Subcutaneous abdominal adipose tissue (tissue), 5 donors: ENCODE measurements around the gene MSLN.
A peak's percentile ranks its signal among the peaks of the same experiment; 100 is the strongest.

Source experiments
- H3K27ac ChIP-seq: one replicate; pipeline ENCODE4 v1.7.0; 2013; ENCODE audit warnings: low read depth, mild to moderate bottlenecking, inconsistent platforms, low read length, moderate library complexity
- H3K27me3 ChIP-seq, 5 donors: one replicate each; pipeline ENCODE4 v1.7.0; 2013; ENCODE audit warnings: low read length in 5 of 5, inconsistent platforms in 1 of 5; ENCODE audit not compliant: control insufficient read depth in 5 of 5, insufficient read depth in 4 of 5
- H3K36me3 ChIP-seq, 5 donors: one replicate each; pipeline ENCODE4 v1.7.0; 2013; ENCODE audit warnings: low read length in 5 of 5; ENCODE audit not compliant: control insufficient read depth in 5 of 5, insufficient read depth in 5 of 5
- H3K4me1 ChIP-seq, 5 donors: one replicate each; pipeline ENCODE4 v1.7.0; 2013; ENCODE audit warnings: low read length in 5 of 5, mild to moderate bottlenecking in 3 of 5, moderate library complexity in 1 of 5; ENCODE audit not compliant: control insufficient read depth in 5 of 5, insufficient read depth in 5 of 5
- H3K4me3 ChIP-seq, 5 donors: one replicate each; pipeline ENCODE4 v1.7.0; 2013; ENCODE audit warnings: low read length in 5 of 5, low read depth in 1 of 5
- H3K9ac ChIP-seq, 5 donors: one replicate each; pipeline ENCODE4 v1.7.0; 2013; ENCODE audit warnings: low read length in 5 of 5, mild to moderate bottlenecking in 4 of 5, moderate library complexity in 3 of 5
- H3K9me3 ChIP-seq, 5 donors: one replicate each; pipeline ENCODE4 v1.7.0; 2013; ENCODE audit warnings: low read length in 5 of 5; ENCODE audit not compliant: control insufficient read depth in 5 of 5
- donor health status: healthy.
- donor health status: healthy.
- donor health status: healthy.
- donor health status: healthy.
- donor health status: healthy.

Gene MSLN

DNA sequence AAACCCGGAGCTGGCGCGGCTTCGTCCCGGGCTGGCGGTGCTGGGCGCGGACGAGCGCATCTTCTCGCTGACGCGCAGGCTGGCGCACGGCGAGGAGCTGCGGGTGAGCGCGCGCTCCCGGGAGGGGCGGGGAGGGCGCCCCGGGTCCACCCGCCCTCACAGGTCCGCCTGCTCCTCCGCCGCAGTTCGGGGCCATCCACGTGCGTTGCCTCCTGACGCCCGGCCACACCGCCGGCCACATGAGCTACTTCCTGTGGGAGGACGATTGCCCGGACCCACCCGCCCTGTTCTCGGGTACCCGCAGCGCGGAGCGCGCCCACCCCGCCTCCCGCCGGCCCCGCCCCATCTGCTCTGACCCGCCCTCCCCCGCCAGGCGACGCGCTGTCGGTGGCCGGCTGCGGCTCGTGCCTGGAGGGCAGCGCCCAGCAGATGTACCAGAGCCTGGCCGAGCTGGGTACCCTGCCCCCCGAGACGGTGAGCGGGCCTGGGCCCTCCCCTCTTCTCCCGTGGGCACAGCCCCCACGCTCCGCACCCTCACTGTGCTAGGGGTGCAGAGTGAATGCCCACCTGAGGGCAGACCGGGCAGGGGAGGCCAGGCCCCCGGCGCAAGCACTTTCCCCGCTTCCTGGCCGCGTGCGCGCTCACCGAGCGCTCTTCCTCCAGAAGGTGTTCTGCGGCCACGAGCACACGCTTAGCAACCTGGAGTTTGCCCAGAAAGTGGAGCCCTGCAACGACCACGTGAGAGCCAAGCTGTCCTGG lies 32.2 kb upstream of the MSLN start:
- Histone ChIP-seq H3K27ac (no peak overlapping the region), H3K27me3 (peaks cover 20 to 31% (median 27%) of the 10 kb centered on the region in 5 donors), H3K4me3 (peak overlapping the region in 4 of 5 donors; percentile 11 to 60 (median 47)), H3K9ac (no peak overlapping the region), H3K4me1 (peaks cover 0 to 22% (median 19%) of the 10 kb centered on the region in 5 donors), H3K36me3 (peaks cover 0 to 35% (median 16%) of the 10 kb centered on the region in 5 donors), H3K9me3 (no peaks in the 10 kb centered on the region)

DNA sequence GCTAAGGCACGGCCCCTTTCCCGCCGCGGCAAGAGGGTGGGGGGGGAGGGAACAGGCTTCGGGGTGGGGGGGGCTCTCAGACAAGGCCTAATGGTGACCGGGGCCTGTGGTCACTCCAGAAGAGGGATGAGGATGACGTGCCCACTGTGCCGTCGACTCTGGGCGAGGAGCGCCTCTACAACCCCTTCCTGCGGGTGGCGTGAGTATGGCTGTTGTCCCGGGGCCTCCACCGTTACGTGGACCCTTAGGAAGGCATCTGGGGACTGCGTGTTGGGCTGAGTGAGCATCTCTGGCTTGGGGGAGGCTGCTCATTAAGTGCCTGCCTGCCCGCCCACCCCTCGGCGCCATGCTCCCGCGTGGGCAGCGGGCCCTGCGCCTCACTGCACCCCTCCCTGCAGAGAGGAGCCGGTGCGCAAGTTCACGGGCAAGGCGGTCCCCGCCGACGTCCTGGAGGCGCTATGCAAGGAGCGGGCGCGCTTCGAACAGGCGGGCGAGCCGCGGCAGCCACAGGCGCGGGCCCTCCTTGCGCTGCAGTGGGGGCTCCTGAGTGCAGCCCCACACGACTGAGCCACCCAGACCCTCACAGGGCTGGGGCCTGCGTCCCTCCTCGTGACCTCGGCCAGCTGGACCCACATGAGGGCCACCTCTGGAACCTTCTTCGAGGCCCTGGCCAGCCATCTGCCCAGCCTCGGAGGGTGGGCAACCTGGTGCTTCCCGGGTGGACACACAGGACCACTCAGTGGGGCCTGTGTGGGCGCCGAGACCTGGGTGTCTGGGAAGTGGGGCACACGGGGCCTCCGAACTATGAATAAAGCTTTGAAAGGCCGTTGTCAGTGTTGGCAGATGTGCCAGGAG lies 31.4 kb upstream of the MSLN start:
- no peak overlapping the region for H3K27ac ChIP-seq
- H3K4me1 ChIP-seq, result peaks cover 0 to 22% (median 19%) of the 10 kb centered on the region in 5 donors
- no peak overlapping the region for H3K9ac ChIP-seq
- no peaks in the 10 kb centered on the region for H3K9me3 ChIP-seq
- peaks cover 0 to 43% (median 24%) of the 10 kb centered on the region in 5 donors for H3K36me3 ChIP-seq
- no peak overlapping the region for H3K4me3 ChIP-seq
- peaks cover 20 to 31% (median 27%) of the 10 kb centered on the region in 5 donors for H3K27me3 ChIP-seq

DNA sequence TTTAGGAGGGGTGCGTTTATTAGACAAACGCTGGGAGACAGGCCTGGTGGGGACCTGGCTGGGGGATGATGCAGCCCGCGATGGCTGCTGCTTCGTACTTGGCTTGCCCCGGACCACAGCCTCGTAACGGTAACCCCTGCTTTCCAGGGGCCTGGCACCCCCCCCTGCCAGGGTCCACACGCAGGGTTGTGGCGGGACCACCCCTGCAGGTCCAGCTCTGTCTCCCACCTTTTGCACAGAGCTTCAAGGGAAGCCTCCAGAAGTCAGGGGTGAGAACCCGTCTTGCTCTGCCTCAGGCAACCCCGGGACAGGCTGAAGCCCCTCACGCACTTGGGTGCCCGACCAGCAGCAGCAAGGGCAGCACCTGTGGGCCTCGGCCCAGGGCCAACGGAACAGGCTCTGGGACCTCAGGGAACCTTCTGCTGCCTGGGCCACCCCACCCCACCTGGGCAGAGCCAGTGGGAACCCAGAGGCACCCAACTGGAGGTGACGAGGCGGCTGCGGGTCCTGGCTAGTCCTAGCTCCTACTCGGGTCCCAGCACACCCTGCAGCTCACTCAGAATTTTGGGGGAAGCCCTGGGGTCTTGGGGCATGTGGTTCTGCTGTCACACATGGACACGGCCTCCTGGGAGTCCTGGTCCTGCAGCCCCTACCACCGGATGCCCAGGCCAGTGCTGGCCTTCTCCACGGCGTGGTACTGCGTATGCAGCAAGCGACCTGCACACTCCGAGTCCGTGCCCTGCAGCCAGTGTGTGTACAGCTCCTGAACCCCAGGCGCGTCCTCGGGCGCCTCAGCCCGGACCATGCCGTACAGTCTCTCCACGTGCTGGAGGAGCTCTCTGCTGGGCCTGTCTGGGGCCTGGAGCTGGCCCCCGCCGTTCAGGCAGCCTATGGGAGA lies 30.5 kb upstream of the MSLN start:
- no peak overlapping the region for H3K4me3 ChIP-seq
- no peaks in the 10 kb centered on the region for H3K9me3 ChIP-seq
- no peak overlapping the region for H3K9ac ChIP-seq
- H3K4me1 ChIP-seq, result peaks cover 0 to 22% (median 19%) of the 10 kb centered on the region in 5 donors
- H3K36me3 ChIP-seq, result peaks cover 0 to 52% (median 33%) of the 10 kb centered on the region in 5 donors
- peaks cover 19 to 27% (median 25%) of the 10 kb centered on the region in 5 donors for H3K27me3 ChIP-seq
- H3K27ac ChIP-seq, result no peak overlapping the region

DNA sequence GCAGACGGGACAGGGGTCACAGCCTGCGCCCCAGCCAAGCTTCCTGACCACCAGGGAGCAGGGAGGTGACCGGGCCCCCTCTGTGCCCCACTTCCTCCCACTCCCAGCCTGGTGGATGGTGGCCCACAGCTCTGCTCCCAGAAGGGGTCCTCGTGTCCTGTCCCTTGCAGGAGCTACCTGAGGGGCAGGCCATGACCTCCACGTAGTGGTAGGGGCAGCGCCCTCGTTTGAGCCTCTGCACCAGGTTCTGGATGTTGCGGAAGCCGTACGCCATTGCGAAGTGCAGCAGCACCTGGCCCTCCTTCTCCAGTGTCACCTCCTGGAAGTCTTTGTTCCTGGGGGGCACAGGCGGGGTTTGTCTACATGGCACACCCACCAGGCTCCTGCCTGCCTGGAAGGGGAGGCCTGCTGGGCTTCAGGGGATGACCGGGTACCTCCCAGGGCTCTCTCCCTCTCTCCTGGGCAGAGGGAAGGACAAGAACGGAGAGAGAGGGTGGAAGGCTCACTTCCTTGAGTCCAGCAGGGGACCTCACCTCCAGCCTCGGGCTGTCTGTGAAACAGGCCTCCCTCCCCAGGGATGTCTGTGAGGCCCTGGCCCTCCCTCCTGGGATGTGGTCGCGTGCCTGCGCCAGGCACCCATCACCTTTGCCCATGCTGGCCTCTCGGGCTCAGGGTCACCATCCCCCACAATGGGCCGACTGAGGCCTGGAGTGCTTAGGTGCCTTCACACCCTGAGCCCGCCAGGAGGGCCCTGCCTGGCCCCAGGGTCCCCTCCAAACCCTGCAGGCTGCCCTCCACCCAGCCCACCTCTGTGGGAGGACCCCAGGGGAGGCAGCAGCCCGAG lies 29.6 kb upstream of the MSLN start:
- no peak overlapping the region for H3K27ac ChIP-seq
- peaks cover 11 to 18% (median 18%) of the 10 kb centered on the region in 5 donors for H3K27me3 ChIP-seq
- H3K9ac ChIP-seq, result no peak overlapping the region
- H3K4me1 ChIP-seq, result peaks cover 0 to 21% (median 19%) of the 10 kb centered on the region in 5 donors
- no peak overlapping the region for H3K4me3 ChIP-seq
- H3K9me3 ChIP-seq, result no peaks in the 10 kb centered on the region
- H3K36me3 ChIP-seq, result peaks cover 0 to 61% (median 41%) of the 10 kb centered on the region in 5 donors

DNA sequence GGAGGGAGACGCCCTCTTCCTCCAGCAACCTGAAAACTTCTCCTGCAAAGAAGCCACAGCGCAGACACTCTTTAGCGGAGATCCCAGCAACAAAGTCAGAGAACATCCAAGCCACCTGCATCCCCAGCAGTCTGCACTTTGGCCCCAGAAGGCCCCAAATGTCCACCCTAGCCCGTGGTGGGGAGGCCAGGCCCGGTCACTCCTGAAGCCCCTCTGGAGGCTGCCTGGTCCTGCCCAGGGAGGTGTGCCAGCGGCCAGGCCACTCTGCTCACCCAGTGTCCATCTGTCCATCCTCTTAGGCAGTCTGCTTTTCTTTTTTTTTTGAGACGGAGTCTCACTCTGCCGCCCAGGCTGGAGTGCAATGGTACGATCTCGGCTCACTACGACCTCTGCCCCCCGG lies 28.2 kb upstream of the MSLN start:
- no peaks in the 10 kb centered on the region for H3K9me3 ChIP-seq
- no peak overlapping the region for H3K27ac ChIP-seq
- peaks cover 0 to 12% (median 9%) of the 10 kb centered on the region in 5 donors for H3K4me1 ChIP-seq
- no peak overlapping the region for H3K4me3 ChIP-seq
- H3K27me3 ChIP-seq, result peaks cover 3 to 8% (median 8%) of the 10 kb centered on the region in 5 donors
- no peak overlapping the region for H3K9ac ChIP-seq
- H3K36me3 ChIP-seq, result peaks cover 0 to 75% (median 55%) of the 10 kb centered on the region in 5 donors

DNA sequence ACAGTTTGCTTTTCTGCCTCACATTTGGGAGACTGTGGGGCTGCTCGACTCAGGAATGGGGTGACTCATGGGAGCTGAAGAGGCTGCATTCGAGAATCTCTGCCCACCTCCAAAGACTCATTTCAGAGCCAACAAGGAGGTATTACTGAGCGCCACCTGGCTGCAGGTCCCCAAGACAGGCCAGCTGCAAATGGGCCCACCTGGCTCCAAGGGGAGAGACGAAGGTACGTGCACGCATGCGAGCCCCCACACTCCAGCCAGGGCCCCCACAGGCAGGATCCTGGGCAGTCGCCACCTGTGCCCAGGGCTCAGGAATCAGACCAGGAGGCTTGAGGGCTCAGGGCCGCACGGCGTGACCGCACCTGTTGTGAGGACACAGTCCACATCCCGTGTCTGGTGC lies 27.6 kb upstream of the MSLN start:
- H3K36me3 ChIP-seq, result peaks cover 0 to 81% (median 60%) of the 10 kb centered on the region in 5 donors
- H3K4me3 ChIP-seq, result no peak overlapping the region
- no peak overlapping the region for H3K27ac ChIP-seq
- peaks cover 0 to 6% (median 4%) of the 10 kb centered on the region in 5 donors for H3K4me1 ChIP-seq
- H3K9me3 ChIP-seq, result no peaks in the 10 kb centered on the region
- H3K9ac ChIP-seq, result no peak overlapping the region
- peaks cover 3 to 5% (median 3%) of the 10 kb centered on the region in 5 donors for H3K27me3 ChIP-seq

DNA sequence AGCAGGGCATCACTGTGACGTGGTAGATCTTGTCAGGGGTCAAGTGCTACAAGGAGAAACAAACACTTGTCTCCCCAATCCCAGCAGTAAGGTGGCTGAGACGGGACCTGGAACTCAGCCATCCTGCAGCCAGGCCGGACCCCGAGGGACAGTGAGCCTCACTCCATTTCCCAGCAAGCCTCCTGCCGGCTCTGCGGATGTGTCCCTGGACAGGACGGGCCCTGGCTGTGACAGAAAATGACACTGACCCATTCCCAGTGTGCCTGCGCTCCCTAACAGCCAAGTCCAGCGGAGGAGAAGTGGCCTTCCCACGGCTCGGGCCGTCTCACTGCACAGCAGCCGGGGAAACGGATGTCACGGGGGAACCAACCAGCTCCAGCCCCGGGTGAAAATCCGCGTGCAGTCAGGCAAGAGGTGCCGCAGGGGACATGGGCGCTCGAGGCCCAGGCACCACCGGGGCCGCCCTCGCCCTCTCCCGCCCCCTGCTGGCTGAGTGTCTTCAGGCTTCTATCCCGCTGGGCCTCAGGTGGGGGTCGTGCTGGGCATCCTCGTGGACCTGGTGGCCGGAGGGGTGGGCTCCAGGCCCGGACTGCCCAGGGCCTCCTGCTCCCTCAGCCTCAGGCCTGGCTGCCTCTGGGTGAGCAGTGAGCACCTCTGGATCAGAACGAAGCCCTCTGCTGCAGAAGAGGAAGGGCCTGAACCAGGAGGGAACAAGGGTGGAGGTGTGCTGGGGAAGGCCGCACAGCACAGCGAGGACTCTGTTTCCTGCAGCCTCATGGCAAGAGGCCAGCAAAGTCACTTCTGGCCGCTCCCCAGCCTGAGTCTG lies 26.9 kb upstream of the MSLN start:
- H3K4me1 ChIP-seq, result peaks cover 0 to 1% (median 1%) of the 10 kb centered on the region in 5 donors
- peaks cover 0 to 84% (median 61%) of the 10 kb centered on the region in 5 donors for H3K36me3 ChIP-seq
- H3K27ac ChIP-seq, result no peak overlapping the region
- H3K9ac ChIP-seq, result no peak overlapping the region
- no peak overlapping the region for H3K4me3 ChIP-seq
- no peaks in the 10 kb centered on the region for H3K9me3 ChIP-seq
- peaks cover under 1 to 3% (median 1%) of the 10 kb centered on the region in 5 donors for H3K27me3 ChIP-seq

DNA sequence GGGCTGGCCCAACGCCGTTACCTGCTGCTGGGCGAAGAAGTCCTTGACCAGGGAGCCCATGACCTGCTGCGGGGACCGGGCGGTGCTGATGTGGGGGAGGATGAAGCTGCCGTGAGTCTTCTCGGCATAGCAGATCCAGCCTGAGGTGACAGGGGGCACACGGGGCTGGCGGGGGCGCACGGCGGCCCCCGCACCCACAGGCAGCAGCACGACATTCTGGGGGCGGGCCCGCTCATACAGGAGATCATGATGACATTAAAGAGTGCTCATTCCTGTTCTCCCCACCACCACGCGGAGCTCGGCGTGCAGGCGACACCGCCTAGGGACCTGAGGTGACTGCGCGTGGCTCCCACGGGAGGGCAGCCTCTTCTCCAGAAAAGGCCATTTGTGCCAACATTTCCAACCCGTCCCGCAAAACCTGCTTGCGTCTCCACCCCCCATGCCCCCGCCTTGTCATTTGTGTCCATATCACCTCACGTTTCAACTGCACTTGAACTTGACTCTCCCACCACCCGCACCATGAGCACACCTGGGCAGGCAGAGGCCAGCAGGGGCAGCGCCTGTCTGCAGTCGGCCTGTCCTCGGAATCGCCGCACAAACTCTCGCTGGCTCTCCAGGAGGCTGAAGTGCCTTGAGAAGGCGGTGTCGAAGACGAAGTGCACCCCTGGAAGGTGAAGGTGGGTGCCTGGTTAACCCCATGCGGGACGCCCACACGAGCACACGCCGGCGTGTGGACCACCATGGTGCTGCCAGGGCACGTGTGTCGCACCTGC lies 26.1 kb upstream of the MSLN start:
- no peaks in the 10 kb centered on the region for H3K9me3 ChIP-seq
- H3K27ac ChIP-seq, result no peak overlapping the region
- H3K9ac ChIP-seq, result no peak overlapping the region
- H3K36me3 ChIP-seq, result peaks cover 0 to 84% (median 61%) of the 10 kb centered on the region in 5 donors
- H3K4me1 ChIP-seq, result peaks cover 0 to 1% (median under 1%) of the 10 kb centered on the region in 5 donors
- no peaks in the 10 kb centered on the region for H3K27me3 ChIP-seq
- no peak overlapping the region for H3K4me3 ChIP-seq
